Upper lobe of right lung (tissue), 1 donor: Measurements from ENCODE around the gene UCP2. TPM values are rescaled to one million over a fixed set of nuclear protein-coding genes. Genes with fewer than 3 reads are reported as not detected.
A peak's percentile ranks its signal among the peaks of the same experiment; 100 is the strongest.

Source experiments
- ATAC-seq: fragments of 200-7000 bp; cut with Tn5 transposase; one replicate; pipeline ENCODE4 v1.9.1; 2020; ENCODE audit warnings: mild to moderate bottlenecking, moderate library complexity
- DNase-seq: peaks from one replicate; pipeline ENCODE4 v3.0.0-alpha.2; 2020
- H3K27ac ChIP-seq: fragments of 200-600 bp; one replicate; pipeline ENCODE4 v1.8.0; 2022
- H3K27me3 ChIP-seq: fragments of 200-600 bp; one replicate; pipeline ENCODE4 v1.8.0; 2022; ENCODE audit warnings: mild to moderate bottlenecking
- H3K36me3 ChIP-seq: fragments of 200-600 bp; one replicate; pipeline ENCODE4 v1.8.0; 2022
- H3K4me1 ChIP-seq: fragments of 200-600 bp; one replicate; pipeline ENCODE4 v1.8.0; 2022
- H3K4me3 ChIP-seq: fragments of 200-600 bp; one replicate; pipeline ENCODE4 v1.8.0; 2022; ENCODE audit warnings: mild to moderate bottlenecking
- H3K9me3 ChIP-seq: fragments of 200-600 bp; one replicate; pipeline ENCODE4 v1.8.0; 2022
- intact Hi-C: fragments of 100-400 bp; cut with DNase I; formaldehyde crosslinking; loops from one replicate; pipeline ENCODE4 v1.11.0; 2022
- total RNA-seq: library from RNA; stranded (reverse); fragmentation: NEBNext Ultra II Directional; extraction: Animal tissue kit (Norgen Biotek cat#: 25700); gene quantifications from one replicate; pipeline ENCODE4 v1.2.1, GENCODE V29; 2021
- TF ChIP-seq, protein P1 (sequence below): fragments of 200-600 bp; IDR thresholded peaks from one replicate; pipeline ENCODE4 v1.8.0; 2022; ENCODE audit warnings: antibody characterized with exemption
- donor health status: DM: no; HTN: yes; CAD: no; lungs with severe emphysema.

Gene UCP2
- total RNA-seq, 1 donor from 2014 or later, result 56.3 TPM

DNA sequence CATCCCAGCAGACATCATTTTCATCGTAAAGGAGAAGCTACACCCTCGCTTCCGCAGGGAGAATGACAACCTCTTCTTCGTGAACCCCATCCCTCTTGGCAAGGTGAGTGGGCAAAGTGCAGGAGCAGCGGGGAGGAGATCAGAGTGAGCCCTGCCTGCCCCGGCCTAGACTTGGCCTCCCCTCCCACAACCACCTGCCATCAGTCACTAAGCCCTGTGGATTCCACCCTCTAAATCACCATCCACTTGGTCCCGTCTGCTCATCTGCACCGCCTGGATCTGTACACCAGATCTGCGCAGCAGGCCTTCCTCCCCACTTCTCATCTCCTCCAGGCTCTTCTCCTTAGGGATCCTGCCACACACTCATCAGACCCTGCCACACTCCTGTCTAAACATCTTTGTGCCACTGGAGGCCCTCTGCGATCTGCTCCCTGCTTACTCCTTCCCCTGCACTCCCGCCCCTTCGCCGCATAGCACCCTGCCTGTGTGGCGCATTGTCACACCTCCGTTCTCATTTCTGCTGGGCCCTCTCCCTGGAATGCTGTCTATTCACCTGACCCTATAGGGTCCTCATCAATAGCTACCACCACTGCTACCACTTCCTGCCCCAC is 14.2 kb downstream of the UCP2 start:
- Histone ChIP-seq H3K27me3 (no peaks in the 10 kb centered on the region), H3K4me3 (no peak overlapping the region), H3K4me1 (no peaks in the 10 kb centered on the region), H3K27ac (no peak overlapping the region), H3K36me3 (no peaks in the 10 kb centered on the region), H3K9me3 (no peaks in the 10 kb centered on the region)
- intact Hi-C loops, result no loop called here
- TF ChIP-seq, protein P1, sequence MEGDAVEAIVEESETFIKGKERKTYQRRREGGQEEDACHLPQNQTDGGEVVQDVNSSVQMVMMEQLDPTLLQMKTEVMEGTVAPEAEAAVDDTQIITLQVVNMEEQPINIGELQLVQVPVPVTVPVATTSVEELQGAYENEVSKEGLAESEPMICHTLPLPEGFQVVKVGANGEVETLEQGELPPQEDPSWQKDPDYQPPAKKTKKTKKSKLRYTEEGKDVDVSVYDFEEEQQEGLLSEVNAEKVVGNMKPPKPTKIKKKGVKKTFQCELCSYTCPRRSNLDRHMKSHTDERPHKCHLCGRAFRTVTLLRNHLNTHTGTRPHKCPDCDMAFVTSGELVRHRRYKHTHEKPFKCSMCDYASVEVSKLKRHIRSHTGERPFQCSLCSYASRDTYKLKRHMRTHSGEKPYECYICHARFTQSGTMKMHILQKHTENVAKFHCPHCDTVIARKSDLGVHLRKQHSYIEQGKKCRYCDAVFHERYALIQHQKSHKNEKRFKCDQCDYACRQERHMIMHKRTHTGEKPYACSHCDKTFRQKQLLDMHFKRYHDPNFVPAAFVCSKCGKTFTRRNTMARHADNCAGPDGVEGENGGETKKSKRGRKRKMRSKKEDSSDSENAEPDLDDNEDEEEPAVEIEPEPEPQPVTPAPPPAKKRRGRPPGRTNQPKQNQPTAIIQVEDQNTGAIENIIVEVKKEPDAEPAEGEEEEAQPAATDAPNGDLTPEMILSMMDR, result no peak
- ATAC-seq, result no peak
- DNase-seq, result no peak

DNA sequence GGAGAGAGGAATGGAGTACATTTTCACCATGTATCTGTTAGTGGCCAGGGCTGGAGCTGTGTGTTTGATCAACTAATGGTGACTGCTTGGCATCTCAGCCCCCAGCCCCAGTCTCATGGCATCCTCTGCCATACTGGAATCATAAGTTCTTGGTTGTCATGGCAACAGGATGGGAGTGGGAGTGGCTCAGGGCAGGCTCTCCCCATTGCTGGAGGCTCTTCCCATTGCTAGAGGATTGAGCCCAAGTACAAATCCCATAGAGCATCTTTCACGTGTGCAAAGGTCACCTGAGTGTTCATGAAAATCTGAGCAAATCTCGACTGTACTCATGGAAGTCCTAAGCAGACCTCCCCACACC is 16.9 kb downstream of the UCP2 start:
- no peaks in the 10 kb centered on the region for H3K36me3 ChIP-seq
- no peak overlapping the region for H3K4me3 ChIP-seq
- no peaks in the 10 kb centered on the region for H3K9me3 ChIP-seq
- TF ChIP-seq, protein P1, result no peak
- DNase-seq (no peak), ATAC-seq (no peak)
- H3K4me1 ChIP-seq, result no peaks in the 10 kb centered on the region
- no peaks in the 10 kb centered on the region for H3K27me3 ChIP-seq
- H3K27ac ChIP-seq, result no peak overlapping the region
- intact Hi-C loops, result no loop called here

DNA sequence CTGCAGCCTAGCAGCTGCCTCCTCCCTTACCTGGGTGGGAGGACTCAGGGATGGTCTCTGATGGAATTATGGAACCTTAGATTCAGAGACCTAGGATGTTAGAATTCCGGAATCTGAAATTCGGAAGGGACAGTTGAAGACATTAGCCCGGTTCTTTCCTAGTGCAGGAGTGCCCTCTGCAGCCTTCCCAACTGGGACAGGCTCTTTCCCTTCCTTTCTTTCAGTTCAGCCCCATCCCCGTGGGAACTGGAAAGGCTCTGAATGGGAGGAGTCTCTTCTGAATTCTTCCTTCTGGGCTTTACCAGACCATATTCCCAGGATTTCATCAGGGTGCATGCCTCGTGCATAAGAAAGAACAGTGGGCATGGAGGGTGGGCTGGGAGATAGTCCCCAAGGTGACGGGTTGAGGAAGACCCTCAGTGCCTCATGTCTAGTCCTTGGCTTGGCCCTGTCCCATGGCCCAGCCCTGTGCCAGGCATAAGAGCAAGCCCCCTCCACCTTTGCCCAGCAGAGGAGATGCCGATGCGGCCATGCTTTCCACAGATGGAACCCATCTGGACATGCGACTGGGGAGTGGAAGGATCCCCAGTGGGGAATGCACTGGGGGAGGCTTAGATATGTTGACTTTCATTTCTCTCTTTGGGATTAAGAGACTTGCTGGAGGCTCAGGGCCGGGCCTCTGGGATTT is 17.4 kb downstream of the UCP2 start:
- intact Hi-C loops, result no loop called here
- TF ChIP-seq, protein P1, result no peak
- Histone ChIP-seq H3K36me3 (no peaks in the 10 kb centered on the region), H3K4me3 (no peak overlapping the region), H3K27ac (no peak overlapping the region), H3K27me3 (no peaks in the 10 kb centered on the region), H3K9me3 (no peaks in the 10 kb centered on the region), H3K4me1 (no peaks in the 10 kb centered on the region)
- peak; percentile 54 for DNase-seq
- no peak for ATAC-seq

DNA sequence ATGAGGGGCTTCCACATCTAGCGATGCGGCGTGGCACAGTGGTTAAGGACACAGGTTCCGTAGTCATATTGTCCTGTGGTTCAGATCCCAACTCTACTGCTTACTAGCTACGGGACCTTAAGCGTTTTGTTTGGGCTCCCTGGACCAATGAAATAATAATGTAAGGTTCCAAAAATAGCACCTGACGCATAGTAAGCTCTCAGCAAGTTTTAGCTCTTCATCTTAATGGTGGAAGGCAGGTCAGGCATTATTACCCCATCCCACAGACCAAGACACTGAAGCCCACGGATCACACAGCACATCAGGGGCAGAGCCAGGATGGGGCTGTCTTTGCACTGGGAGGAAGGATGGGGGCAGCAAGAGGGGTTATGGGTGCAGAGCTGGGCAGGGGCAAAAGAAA is 18.8 kb downstream of the UCP2 start:
- H3K27me3 ChIP-seq, result no peaks in the 10 kb centered on the region
- ATAC-seq, result no peak
- H3K27ac ChIP-seq, result no peak overlapping the region
- H3K9me3 ChIP-seq, result no peaks in the 10 kb centered on the region
- H3K4me1 ChIP-seq, result no peaks in the 10 kb centered on the region
- H3K4me3 ChIP-seq, result no peak overlapping the region
- H3K36me3 ChIP-seq, result no peaks in the 10 kb centered on the region
- intact Hi-C loops, result no loop called here
- TF ChIP-seq, protein P1, result no peak
- DNase-seq, result no peak

DNA sequence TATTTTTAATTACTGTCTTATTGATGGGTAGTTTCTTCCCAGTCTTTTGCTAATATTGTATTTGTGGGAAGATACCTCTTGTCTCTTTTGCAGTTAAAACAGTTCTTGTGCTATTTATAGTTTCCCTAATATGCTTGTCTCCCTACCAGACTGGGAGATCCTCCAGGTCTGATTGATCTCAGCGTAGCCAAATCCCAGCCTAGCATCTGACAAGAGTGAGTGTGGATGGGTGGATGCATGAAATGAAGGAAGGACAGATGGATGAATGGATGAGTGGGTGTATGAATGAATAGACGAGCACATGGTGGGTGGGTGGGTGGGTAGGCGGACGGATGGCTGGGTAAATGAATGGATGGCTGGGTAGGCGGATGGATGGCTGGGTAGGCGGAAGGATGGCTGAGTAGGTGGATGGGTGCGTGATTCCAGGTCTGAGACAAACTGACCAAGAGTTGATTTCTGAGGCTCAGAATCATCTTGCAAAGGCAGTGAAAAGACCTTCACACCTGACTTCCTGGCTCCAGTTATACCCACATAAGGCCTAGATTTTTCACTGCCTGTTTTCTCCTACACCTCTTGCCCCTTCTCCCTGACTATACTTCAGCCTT is 20.4 kb downstream of the UCP2 start:
- TF ChIP-seq, protein P1, result no peak
- H3K27ac ChIP-seq, result no peak overlapping the region
- no peaks in the 10 kb centered on the region for H3K27me3 ChIP-seq
- no peaks in the 10 kb centered on the region for H3K9me3 ChIP-seq
- H3K36me3 ChIP-seq, result no peaks in the 10 kb centered on the region
- H3K4me1 ChIP-seq, result no peaks in the 10 kb centered on the region
- ATAC-seq (no peak), DNase-seq (peak; percentile 0)
- intact Hi-C loops, result no loop called here
- no peak overlapping the region for H3K4me3 ChIP-seq
